H1 (cell line): ENCODE measurements around the gene ZNF618. TPM values are rescaled to one million over a fixed set of nuclear protein-coding genes. Genes with fewer than 3 reads are reported as not detected.

Experiments
- CTCF ChIA-PET: fragments of 300-600 bp; sonication (Branson Sonifier 250); formaldehyde crosslinking; loops from one replicate; lab custom pipeline; 2021; ENCODE audit not compliant: partially characterized antibody; lab: Charles Lee
- POLR2A ChIA-PET: fragments of 300-600 bp; sonication (Branson Sonifier 250); formaldehyde crosslinking; loops from one replicate; lab custom pipeline; 2021; ENCODE audit warnings: inconsistent platforms; ENCODE audit not compliant: partially characterized antibody; lab: Charles Lee
- DNase-seq, 2 experiments: peaks; one replicate each; pipeline versions ENCODE4 v3.0.0 to v3.0.0-alpha.2; 2010 to 2022; ENCODE audit warnings: low spot score in 2 of 2, low read depth in 1 of 2, mixed read lengths in 1 of 2
- FAIRE-seq: peaks from 2 replicates; lab custom pipeline; 2011; peaks lifted over from hg19 to GRCh38; lab: Jason Lieb, UNC
- H2AFZ ChIP-seq: 2 replicates; pipeline ENCODE4 v1.8.1; 2012; ENCODE audit warnings: low read length, inconsistent platforms
- H2AK5ac ChIP-seq: 2 replicates; pipeline ENCODE4 v1.6.1; 2013; ENCODE audit warnings: low read depth, low read length
- H2BK120ac ChIP-seq: replicated peaks from 2 replicates; pipeline ENCODE3; 2013; ENCODE audit warnings: low read depth, low read length, inconsistent platforms
- H2BK12ac ChIP-seq: 2 replicates; pipeline ENCODE4 v1.6.1; 2013; ENCODE audit warnings: low read depth, low read length
- H2BK15ac ChIP-seq: 2 replicates; pipeline ENCODE4 v1.6.1; 2013; ENCODE audit warnings: low read length
- H2BK20ac ChIP-seq: 2 replicates; pipeline ENCODE4 v1.6.1; 2013; ENCODE audit warnings: low read length
- H2BK5ac ChIP-seq: 2 replicates; pipeline ENCODE4 v1.6.1; 2013; ENCODE audit warnings: low read depth, low read length
- H3K14ac ChIP-seq: 2 replicates; pipeline ENCODE4 v1.6.1; 2013; ENCODE audit warnings: inconsistent platforms; ENCODE audit not compliant: insufficient read length
- H3K18ac ChIP-seq: 2 replicates; pipeline ENCODE4 v1.6.1; 2013; ENCODE audit warnings: low read length; ENCODE audit errors: extremely low read depth
- H3K23ac ChIP-seq: 2 replicates; pipeline ENCODE4 v1.6.1; 2013; ENCODE audit warnings: inconsistent platforms; ENCODE audit not compliant: insufficient read length
- H3K23me2 ChIP-seq: 2 replicates; pipeline ENCODE4 v1.6.1; 2013; ENCODE audit warnings: low read depth, low read length
- H3K27ac ChIP-seq: 2 replicates; pipeline ENCODE4 v1.6.1; 2011; ENCODE audit warnings: low read depth, low read length, inconsistent platforms
- H3K27me3 ChIP-seq, 4 experiments: replicated peaks in 1 of 4; 1 replicate in 1 of 4; 2 replicates in 3 of 4; pipeline versions ENCODE4 v1.6.1 to v1.8.1; 2011 to 2013; ENCODE audit warnings: low read length in 3 of 4, mild to moderate bottlenecking in 3 of 4, inconsistent platforms in 2 of 4, mixed read lengths in 2 of 4, moderate library complexity in 1 of 4; ENCODE audit not compliant: control insufficient read depth in 3 of 4, insufficient read depth in 3 of 4; ENCODE audit errors: extremely low read depth in 1 of 4
- H3K36me3 ChIP-seq, 4 experiments: 2 replicates each; pipeline versions ENCODE4 v1.6.1 to v1.8.1; 2011 to 2013; ENCODE audit warnings: mild to moderate bottlenecking in 4 of 4, low read length in 3 of 4, moderate library complexity in 2 of 4, control low read depth in 1 of 4, inconsistent platforms in 1 of 4; ENCODE audit not compliant: insufficient read depth in 4 of 4, control insufficient read depth in 2 of 4
- H3K4ac ChIP-seq: replicated peaks from 2 replicates; pipeline ENCODE3; 2013; ENCODE audit warnings: low read length, low read depth, mixed read lengths, inconsistent platforms; ENCODE audit not compliant: insufficient read length
- H3K4me1 ChIP-seq, 4 experiments: replicated peaks in 1 of 4; 1 replicate in 1 of 4; 2 replicates in 3 of 4; pipeline versions ENCODE4 v1.6.1 to v1.8.1; 2011 to 2013; ENCODE audit warnings: low read length in 3 of 4, inconsistent platforms in 2 of 4, mixed read lengths in 1 of 4; ENCODE audit not compliant: insufficient read depth in 4 of 4, control insufficient read depth in 3 of 4
- H3K4me2 ChIP-seq, 2 experiments: 2 replicates each; pipeline versions ENCODE4 v1.6.1 to v1.8.1; 2011 to 2013; ENCODE audit warnings: low read depth in 2 of 2, low read length in 2 of 2, control low read depth in 1 of 2, inconsistent platforms in 1 of 2, mild to moderate bottlenecking in 1 of 2; ENCODE audit not compliant: insufficient read depth in 1 of 2
- H3K4me3 ChIP-seq, 4 experiments: fragments of 200-600, 300-600 bp in 1 of 4; sonication (generic), shearing (Covaris generic), sonication (Bioruptor Twin) in 1 of 4; 2 replicates each; pipeline versions ENCODE4 v1.5.1 to v1.8.1; 2011 to 2016; ENCODE audit warnings: low read length in 4 of 4, low read depth in 3 of 4, control low read depth in 2 of 4, inconsistent platforms in 2 of 4, mild to moderate bottlenecking in 2 of 4, mixed read lengths in 1 of 4, moderate library complexity in 1 of 4; ENCODE audit not compliant: insufficient read depth in 2 of 4; ENCODE audit errors: extremely low read depth in 1 of 4
- H3K56ac ChIP-seq: replicated peaks from 2 replicates; pipeline ENCODE3; 2013; ENCODE audit warnings: low read depth, mild to moderate bottlenecking, mixed read lengths, low read length, inconsistent platforms; ENCODE audit not compliant: insufficient read length
- H3K79me1 ChIP-seq: 2 replicates; pipeline ENCODE4 v1.6.1; 2013; ENCODE audit warnings: low read depth, low read length, control low read depth
- H3K79me2 ChIP-seq, 2 experiments: 2 replicates each; pipeline versions ENCODE4 v1.6.1 to v1.8.1; 2012 to 2013; ENCODE audit warnings: low read length in 2 of 2, mild to moderate bottlenecking in 2 of 2, inconsistent platforms in 1 of 2; ENCODE audit not compliant: insufficient read depth in 2 of 2, control insufficient read depth in 1 of 2
- H3K9ac ChIP-seq, 4 experiments: replicated peaks in 1 of 4; 1 replicate in 1 of 4; 2 replicates in 3 of 4; pipeline versions ENCODE4 v1.6.1 to v1.8.1; 2011 to 2013; ENCODE audit warnings: low read depth in 3 of 4, low read length in 3 of 4, control low read depth in 2 of 4, mild to moderate bottlenecking in 2 of 4, moderate library complexity in 2 of 4, inconsistent platforms in 1 of 4; ENCODE audit errors: extremely low read depth in 1 of 4
- H3K9me3 ChIP-seq, 2 experiments: 2 replicates each; pipeline versions ENCODE4 v1.6.1 to v1.8.1; 2012 to 2013; ENCODE audit warnings: mild to moderate bottlenecking in 2 of 2, moderate library complexity in 2 of 2, control low read depth in 1 of 2, inconsistent platforms in 1 of 2, low read depth in 1 of 2, low read length in 1 of 2, mixed read lengths in 1 of 2; ENCODE audit not compliant: insufficient read depth in 2 of 2
- H4K20me1 ChIP-seq, 2 experiments: replicated peaks in 1 of 2; 2 replicates each; pipeline versions ENCODE3 to v1.8.1; 2011 to 2013; ENCODE audit warnings: inconsistent platforms in 2 of 2, low read length in 2 of 2, mild to moderate bottlenecking in 1 of 2; ENCODE audit not compliant: insufficient read depth in 2 of 2, control insufficient read depth in 1 of 2
- H4K5ac ChIP-seq: 2 replicates; pipeline ENCODE4 v1.6.1; 2013; ENCODE audit warnings: low read length, low read depth, mixed read lengths, inconsistent platforms; ENCODE audit not compliant: insufficient read length
- H4K8ac ChIP-seq: 2 replicates; pipeline ENCODE4 v1.8.0; 2013; ENCODE audit warnings: mild to moderate bottlenecking, moderate library complexity, low read length, inconsistent platforms; ENCODE audit not compliant: insufficient read depth; ENCODE audit errors: extremely low read depth
- H4K91ac ChIP-seq: replicated peaks from 2 replicates; pipeline ENCODE3; 2013; ENCODE audit warnings: low read length, mixed read lengths, inconsistent platforms; ENCODE audit not compliant: insufficient read length
- ASH2L ChIP-seq: fragments of 200-600, 300-600 bp; sonication (generic); IDR thresholded peaks from one replicate; pipeline ENCODE4 v1.7.1; 2017; ENCODE audit warnings: low read length
- CTCF ChIP-seq, 3 experiments: IDR thresholded peaks; 1 replicate in 2 of 3; 2 replicates in 1 of 3; pipeline versions ENCODE4 v1.5.1 to v1.6.1; 2011; ENCODE audit warnings: low read length in 3 of 3, mild to moderate bottlenecking in 3 of 3, inconsistent platforms in 2 of 3, low read depth in 1 of 3, moderate library complexity in 1 of 3; ENCODE audit not compliant: insufficient read depth in 1 of 3; ENCODE audit errors: control extremely low read depth in 1 of 3
- FOSL1 ChIP-seq: IDR thresholded peaks from 2 replicates; pipeline ENCODE4 v1.6.1; 2011; ENCODE audit warnings: mild to moderate bottlenecking, low read depth, low read length, moderate library complexity; ENCODE audit not compliant: insufficient read depth
- MAX ChIP-seq: IDR thresholded peaks from 2 replicates; pipeline ENCODE4 v1.6.1; 2012; ENCODE audit warnings: inconsistent platforms
- PHF8 ChIP-seq: fragments of 200-600 bp; sonication (generic); conservative IDR thresholded peaks from 2 replicates; pipeline ENCODE4 v1.7.1; 2012; ENCODE audit warnings: low read depth, mild to moderate bottlenecking, inconsistent platforms, low read length, moderate library complexity
- POLR2A ChIP-seq, 2 experiments: IDR thresholded peaks; 1 replicate in 1 of 2; 2 replicates in 1 of 2; pipeline ENCODE4 v1.6.1; 2011; ENCODE audit warnings: low read depth in 2 of 2, low read length in 2 of 2, mild to moderate bottlenecking in 2 of 2; ENCODE audit errors: control extremely low read depth in 1 of 2
- RAD21 ChIP-seq, 2 experiments: IDR thresholded peaks in 1 of 2; conservative IDR thresholded peaks in 1 of 2; 2 replicates each; pipeline ENCODE4 v1.6.1; 2011; ENCODE audit warnings: low read depth in 2 of 2, low read length in 2 of 2, improper control_type of control experiment in 1 of 2, inconsistent platforms in 1 of 2, mild to moderate bottlenecking in 1 of 2, moderate library complexity in 1 of 2
- WGBS, 2 experiments: shearing (Covaris generic) in 1 of 2; methylation state at CpG; one replicate each; pipeline versions ENCODE4 v1.1.6 to v1.1.7; 2013 to 2015; ENCODE audit warnings: low lambda C conversion rate in 2 of 2, mixed read lengths in 2 of 2, inconsistent platforms in 1 of 2, low coverage in 1 of 2, missing lambda C conversion rate in 1 of 2; ENCODE audit not compliant: insufficient replicate concordance in 2 of 2, insufficient coverage in 1 of 2, insufficient read length in 1 of 2; ENCODE audit errors: extremely low coverage in 1 of 2, missing lambda C conversion rate in 1 of 2; 5-methylcytosine and 5-hydroxymethylcytosine counted together
- polyA plus RNA-seq, 7 experiments: library from polyadenylated mRNA; depleted of rRNA in 3 of 7; stranded (reverse) in 5 of 7; unstranded in 2 of 7; fragments of >200 nt in 5 of 7; fragments of 200-250 nt in 2 of 7; gene quantifications; 1 replicate in 5 of 7; 2 replicates in 1 of 7; 4 replicates in 1 of 7; pipeline versions ENCODE4 v1.2.1 to v1.2.3, GENCODE V29; 2011 to 2013; ENCODE audit warnings: missing spikeins in 2 of 7, mixed read lengths in 2 of 7
- total RNA-seq: library from RNA; stranded (reverse); fragmentation: NEBNext Ultra II Directional; extraction: Animal tissue kit (Norgen Biotek cat#: 25700); gene quantifications from 2 replicates; pipeline ENCODE4 v1.2.1, GENCODE V29; 2021

ZNF618 gene
- total and polyA plus RNA-seq, 2 of the 8 experiments (the other 6 are each of a cell fraction or from before 2014, with no cell fraction given) = 9.6 to 28.5 TPM

GRCh38 chr9:113987526-113987925 lies 111.4 kb downstream of the ZNF618 start:
- FAIRE-seq (no peak), DNase-seq (no peak)
- H2BK120ac ChIP-seq = no peak overlapping the region
- no peak overlapping the region for H3K9ac ChIP-seq
- no peak overlapping the region for H3K23ac ChIP-seq
- H3K36me3 ChIP-seq = peaks cover 0 to 8% (median 6%) of the 10 kb centered on the region in 4 experiments; a peak in 3 of 8 replicates
- no peak overlapping the region for H3K27ac ChIP-seq
- H3K27me3 ChIP-seq = no peaks in the 10 kb centered on the region
- no peak overlapping the region for H2AK5ac ChIP-seq
- no peak overlapping the region for H2AFZ ChIP-seq
- H3K4ac ChIP-seq = no peak overlapping the region
- ChIA-PET POLR2A (no interaction called here), CTCF (interaction anchor here (1.1 to 9.0 kb wide), 5 partner anchors 12 to 250 kb away, joined by 3 to 55 read pairs (median 3); no protein-coding TSS in a partner anchor)
- WGBS, 2 experiments = 87% methylated on average over 12 of the region's 12 CpGs; no CpG with 5 or more reads in 1 of the 2 experiments
- no peak overlapping the region for H3K18ac ChIP-seq
- H3K4me2 ChIP-seq = no peak overlapping the region
- no peak overlapping the region for H2BK12ac ChIP-seq
- H3K56ac ChIP-seq = no peak overlapping the region
- H3K4me1 ChIP-seq = no peaks in the 10 kb centered on the region; a peak in 1 of 7 replicates
- no peak overlapping the region for H4K8ac ChIP-seq
- no peak overlapping the region for H2BK15ac ChIP-seq
- H2BK5ac ChIP-seq = no peak overlapping the region; the same call in 1 of the 2 replicates
- no peaks in the 10 kb centered on the region for H4K20me1 ChIP-seq
- H3K79me1 ChIP-seq = 0 out of 2 replicates have a peak, but pooled peaks cover 3% of the 10 kb centered on the region
- no peaks in the 10 kb centered on the region for H3K9me3 ChIP-seq
- no peak overlapping the region for H4K5ac ChIP-seq
- H3K14ac ChIP-seq = no peak overlapping the region
- H3K23me2 ChIP-seq = no peaks in the 10 kb centered on the region; the same call in 1 of the 2 replicates
- H3K79me2 ChIP-seq = no peaks in the 10 kb centered on the region
- no peak overlapping the region for H3K4me3 ChIP-seq
- H4K91ac ChIP-seq = no peak overlapping the region
- no peak overlapping the region for H2BK20ac ChIP-seq
- TF ChIP-seq ASH2L (no peak), CTCF (IDR thresholded peaks at IDR 0.05; ENCODE audit: control extremely low read depth in 1 of 3, insufficient read depth in 1 of 3, low read depth in 1 of 3, low read length in 3 of 3) (no peak), RAD21 (IDR thresholded peaks at IDR 0.05 in 1 of 2, conservative IDR thresholded peaks at IDR 0.05 in 1 of 2; ENCODE audit: low read depth in 2 of 2, low read length in 2 of 2) (no peak), FOSL1 (no peak), POLR2A (IDR thresholded peaks at IDR 0.05; ENCODE audit: control extremely low read depth in 1 of 2, low read depth in 2 of 2, low read length in 2 of 2) (no peak), MAX (no peak), PHF8 (no peak)
